NK-92 (cell line): ENCODE data around the gene CAPSL.
"Not testable (repeated sequence)": the region's sequence is repeated elsewhere in the genome, so short reads cannot be mapped to it uniquely, and the experiment has no call there.

Experiments
- DNase-seq: peaks from one replicate; lab custom pipeline; 2025; ENCODE audit not compliant: unreplicated experiment; lab: John Stamatoyannopoulos, UW

The CAPSL gene

DNA sequence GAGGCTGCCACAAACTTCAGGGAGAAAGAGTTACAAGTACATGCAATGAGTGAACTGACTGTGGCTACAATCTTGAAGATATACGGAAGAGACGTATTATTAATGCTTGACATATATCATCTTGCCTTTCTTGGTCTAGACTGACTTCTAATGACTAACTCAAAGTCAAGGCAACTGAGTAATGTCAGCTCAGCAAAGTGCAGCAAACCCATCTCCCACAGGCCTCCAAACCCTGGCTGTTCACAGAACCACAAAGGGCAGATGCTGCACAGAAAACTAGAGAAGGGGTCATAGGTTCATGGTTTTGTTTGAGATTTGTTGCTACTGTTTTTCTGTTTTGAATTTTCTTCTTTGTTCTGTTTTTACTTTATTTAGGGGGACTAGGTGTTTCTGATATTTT, 60.8 kb downstream of the CAPSL start:
- no peak for DNase-seq

DNA sequence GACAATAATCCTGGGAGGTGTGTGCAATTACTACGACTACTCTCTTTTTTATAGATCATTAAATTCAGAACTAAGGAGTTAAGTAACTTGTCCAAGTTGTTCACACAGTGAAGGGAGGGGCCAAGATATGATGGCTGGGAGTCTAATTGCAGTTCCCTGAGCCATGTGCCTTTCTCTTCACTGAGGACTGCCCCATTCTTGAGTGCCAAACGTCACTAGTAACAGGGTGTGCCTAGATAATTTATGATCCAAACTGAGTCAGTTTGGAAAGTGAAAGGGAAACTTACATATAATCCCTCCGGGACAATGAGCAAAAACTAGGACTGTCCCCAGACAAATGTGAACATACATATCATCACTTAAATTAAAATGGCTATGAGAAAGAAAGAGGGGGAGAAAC, 61.5 kb downstream of the CAPSL start:
- no peak for DNase-seq

DNA sequence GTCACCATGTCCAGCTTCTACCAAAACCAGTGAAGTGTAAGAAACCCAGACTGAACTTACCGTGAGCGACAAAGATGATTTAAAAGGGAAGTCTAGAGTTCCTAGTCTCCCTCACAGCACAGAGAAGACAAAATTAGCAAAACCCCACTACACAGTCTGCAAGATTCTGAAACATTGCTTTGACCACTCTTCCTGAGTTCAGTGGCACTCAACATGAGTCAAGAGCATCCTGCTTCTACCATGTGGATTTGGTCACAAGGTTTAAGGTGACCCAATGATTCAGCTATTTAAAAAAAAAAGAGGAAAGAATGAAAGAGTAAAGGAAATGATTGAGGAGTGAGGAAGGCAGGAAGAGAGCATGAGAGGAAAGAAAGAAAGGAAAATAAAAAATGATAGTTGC, 62.0 kb downstream of the CAPSL start:
- no peak for DNase-seq

DNA sequence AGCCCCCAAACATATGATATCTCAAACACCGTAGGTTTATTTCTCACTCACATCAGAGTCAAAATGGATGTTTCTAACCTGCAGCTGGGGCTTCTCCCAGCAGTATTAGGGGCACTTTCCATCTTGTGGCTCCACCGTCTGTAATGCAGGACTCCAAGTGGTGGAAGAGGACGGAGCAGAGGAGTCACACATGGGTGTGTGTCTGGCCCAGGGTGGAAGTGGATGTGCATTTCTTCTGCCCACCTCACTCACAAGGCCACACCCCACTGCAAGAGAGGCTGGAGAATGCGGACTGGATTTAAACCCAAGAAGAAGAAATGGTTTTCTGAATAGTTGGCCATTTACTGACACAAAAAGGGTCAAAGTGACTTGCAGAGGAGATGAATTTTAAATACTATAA, 67.8 kb downstream of the CAPSL start:
- DNase-seq = no peak

DNA sequence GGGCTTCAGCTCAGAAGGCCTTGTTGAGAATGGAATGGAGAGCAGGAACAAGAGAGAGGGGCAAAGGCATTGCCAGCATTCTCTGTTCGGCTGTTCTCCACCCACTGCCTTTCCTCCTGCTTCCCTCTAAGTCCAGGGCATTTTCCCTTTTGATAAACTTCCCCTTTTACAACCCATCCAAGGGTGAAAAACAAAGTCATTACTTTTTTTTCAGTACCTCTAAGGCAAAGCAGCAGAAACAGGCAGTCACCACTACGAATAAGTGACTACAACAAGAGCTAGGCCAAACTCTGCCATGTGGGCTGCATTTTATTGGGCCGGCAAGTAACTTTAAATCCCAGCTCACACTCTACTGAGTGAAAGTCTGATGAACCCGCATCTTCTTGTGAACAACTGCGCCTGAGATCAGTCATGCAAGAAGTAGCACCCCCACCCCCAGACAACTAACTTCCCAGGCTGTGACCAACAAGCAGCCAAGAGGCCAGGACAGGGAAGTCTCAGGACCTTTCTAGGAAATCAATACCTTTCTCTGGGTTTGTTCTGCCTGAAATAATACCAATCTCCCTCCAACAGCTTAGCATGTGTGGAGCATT, 68.6 kb downstream of the CAPSL start:
- DNase-seq = no peak

DNA sequence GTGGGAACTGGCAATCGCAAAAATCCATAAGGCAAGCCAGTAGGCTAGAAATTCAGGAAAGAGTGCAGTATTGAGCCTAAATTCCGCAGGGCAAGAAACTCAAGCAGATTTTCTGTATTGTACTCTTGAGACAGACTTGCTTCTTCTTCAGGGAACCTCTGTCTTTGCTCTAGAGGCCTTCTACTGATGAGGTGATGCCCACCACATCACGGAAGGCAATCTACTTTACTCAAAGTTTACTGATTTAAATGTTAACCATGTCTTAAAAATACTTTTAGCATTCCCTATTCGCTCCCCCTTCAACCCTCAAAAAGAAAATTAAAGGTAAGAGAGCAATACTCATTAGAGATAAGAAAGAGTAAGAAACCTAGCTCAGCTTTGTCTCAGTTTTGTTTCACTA, 70.4 kb downstream of the CAPSL start:
- no peak for DNase-seq

DNA sequence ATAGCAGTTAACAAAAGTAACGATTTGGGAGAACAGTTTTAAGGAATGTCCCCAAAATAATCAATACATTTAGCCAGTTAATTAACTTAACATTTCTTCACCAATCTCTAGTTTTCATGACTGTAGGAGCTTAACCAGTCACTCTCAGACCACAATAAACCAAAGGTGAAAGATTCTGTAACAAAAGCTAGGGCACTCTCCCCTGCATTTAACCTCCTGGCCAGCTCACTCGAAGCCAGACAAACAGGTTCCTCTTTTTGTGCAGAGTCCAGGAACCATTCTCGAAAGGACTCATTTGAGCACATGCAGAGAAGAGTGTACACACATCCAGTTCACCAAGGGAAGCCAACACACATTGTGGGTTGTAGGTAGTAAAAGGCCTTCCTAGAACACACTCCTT, 75.3 kb downstream of the CAPSL start:
- no peak for DNase-seq

DNA sequence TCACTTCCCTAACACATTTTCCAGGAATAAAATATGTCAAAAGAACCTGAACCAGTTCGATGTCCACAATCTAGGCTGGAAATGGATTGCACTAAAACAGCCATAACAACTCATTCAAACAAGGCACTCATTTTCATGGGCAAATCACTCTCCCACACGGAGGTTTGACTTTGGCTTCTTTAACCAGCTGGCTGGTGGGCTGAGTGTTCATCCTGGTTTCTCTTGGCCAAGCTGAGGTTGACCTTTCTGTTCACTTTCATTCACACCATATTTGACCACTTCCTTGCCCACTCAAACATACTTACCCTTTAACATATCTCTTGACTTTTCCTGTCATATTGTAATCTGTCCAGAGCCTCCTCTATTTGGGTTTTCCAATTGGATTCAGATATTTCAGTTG, 76.3 kb downstream of the CAPSL start:
- DNase-seq = no peak

DNA sequence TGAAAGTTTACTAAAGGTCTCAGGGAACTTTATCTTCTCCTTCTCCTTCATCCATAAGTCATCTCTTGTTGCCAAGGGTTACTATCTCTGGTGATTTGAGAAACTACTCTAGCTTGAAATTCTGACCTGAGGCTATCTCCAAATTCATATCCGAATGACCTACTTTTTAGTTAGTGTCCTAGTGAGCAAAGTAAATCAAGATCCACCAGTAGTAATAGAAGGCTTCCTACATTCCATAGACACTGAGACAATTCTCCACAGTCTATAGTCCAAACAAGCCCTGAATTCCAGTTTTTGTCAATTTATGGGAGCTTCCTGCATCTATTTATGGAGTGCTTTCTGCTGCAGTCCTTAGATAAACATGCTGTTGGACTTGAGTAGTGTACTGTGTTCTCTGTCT, 76.7 kb downstream of the CAPSL start:
- no peak for DNase-seq

DNA sequence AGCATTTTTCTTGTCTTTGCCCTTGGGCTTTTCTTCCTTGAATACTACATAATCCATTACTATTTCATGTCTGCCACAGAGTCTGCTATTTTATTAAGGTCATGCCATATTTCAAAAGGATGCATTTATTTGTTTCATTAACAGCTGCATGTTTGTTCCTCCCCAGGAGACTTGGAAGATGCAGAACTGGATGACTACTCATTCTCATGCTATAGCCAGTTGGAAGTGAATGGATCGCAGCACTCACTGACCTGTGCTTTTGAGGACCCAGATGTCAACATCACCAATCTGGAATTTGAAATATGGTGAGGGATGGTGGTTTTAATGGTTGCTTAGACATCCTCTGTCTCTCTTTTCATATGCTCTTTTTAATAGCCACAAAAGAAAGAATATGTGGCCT, 77.7 kb downstream of the CAPSL start:
- DNase-seq = no peak

DNA sequence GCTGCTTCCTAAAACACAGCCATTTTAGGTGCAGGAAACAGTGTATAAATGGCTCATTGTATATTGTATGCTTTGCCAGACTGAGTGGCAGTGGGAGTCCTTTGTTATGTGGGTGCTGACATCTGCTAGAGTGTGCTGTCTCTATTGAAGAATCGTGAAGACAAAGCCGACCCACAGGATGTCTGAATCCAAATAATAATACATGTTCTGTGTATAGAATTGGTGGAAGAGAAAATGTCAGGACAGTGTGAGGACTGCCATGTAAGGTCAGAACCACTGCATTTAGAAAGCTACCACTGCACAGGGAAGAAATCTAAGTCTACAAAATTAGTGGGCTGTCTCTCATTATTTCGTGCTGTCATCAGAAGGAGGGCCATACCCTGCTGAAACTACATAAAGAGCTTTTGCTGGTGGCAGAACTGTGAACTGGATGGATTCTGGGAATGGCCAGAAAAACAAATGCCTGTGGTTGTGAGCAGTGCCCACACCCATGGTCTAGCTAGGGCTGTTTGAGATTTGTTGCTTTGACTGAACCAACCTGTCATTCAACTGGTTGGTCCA, 79.2 kb downstream of the CAPSL start:
- no peak for DNase-seq

DNA sequence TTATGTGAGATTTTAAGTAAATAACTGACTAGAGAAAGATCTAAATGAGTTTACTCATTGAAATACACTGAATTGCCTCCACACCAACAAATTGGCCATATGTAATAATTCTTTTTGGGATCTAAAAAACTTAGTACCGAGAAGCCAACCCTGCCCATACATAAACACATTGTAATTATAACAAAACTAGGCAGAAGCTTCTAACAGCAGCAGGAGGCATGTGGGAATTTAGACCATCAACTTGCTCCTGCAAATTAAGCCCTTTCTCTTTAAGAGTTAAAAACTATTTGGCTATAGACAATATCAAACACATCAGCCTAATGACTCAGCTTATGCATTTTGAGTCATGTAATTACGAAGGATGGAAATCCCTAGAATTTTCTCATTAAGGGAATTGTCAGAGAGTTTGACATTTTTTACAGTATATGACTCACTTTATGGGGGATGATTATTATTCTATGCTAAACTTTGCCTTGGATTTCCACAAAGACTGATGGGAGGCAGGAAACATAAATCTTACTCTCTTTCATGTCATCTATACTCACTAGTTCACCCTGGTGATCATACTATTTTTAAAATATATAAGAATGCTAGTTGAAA, 80.7 kb downstream of the CAPSL start:
- DNase-seq = no peak

DNA sequence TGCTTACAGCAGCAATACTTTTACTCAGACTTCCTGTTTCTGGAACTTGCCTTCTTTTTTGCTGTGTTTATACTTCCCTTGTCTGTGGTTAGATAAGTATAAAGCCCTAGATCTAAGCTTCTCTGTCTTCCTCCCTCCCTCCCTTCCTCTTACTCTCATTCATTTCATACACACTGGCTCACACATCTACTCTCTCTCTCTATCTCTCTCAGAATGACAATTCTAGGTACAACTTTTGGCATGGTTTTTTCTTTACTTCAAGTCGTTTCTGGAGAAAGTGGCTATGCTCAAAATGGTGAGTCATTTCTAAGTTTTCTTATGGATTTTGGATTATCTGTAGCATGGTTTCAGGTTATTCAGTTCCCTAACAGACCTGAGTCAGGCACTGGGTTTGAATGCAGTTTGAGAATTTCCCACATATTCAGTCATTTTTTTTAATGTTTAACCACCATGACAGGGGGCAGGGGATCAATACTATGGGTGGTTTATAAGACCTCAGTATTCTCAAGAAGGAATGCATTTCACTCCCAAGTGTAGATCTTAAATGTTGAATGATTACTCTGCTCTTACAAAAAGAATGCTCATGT, 81.6 kb downstream of the CAPSL start, which contains the start of gene IL7R:
TSS of gene IL7R (plus strand) at position 127 of the 587 bp plus-strand sequence. CDS start at position 214, 87 bp downstream.
- DNase-seq = no peak

DNA sequence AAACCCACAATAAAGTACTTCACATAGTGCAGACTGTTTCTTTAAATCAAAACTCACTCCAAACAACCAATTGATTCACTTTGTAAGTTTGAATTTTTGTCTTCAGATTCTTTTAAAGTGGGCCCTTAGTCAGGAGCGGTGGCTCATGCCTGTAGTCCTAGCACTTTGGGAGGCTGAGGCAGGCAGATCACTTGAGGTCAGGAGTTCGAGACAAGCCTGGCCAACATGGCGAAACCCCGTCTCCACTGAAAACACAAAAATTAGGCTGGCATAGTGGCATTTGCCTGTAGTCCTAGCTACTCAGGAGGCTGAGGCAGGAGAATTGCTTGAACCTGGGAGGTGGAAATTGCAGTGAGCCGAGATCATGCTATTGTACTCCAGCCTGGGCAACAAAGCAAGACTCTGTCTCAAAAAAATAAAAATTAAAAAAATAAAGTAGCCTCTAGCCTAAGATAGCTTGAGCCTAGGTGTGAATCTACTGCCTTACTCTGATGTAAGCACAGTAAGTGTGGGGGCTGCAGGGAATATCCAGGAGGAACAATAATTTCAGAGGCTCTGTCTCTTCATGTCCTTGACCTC, 82.1 kb downstream of the CAPSL start:
- DNase-seq = not testable (repeated sequence)

DNA sequence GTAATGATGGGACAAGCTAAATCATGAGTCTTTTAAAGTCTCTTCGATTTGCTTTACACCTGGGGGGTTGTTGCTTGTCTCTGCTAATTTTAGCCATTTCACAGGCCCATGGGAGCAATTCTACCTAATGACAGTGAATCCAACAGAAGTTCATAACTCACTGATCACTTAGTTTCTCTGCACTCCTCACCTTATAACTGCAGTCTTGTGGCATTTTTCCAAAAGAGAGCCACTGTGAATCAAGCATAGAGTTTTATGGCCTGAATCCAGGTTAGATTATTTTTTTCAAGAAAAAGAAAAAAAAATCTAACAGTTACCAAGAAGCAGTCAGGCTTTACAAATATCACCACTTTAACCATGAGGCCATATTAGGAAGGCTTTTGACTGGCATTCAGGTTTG, 83.2 kb downstream of the CAPSL start:
- no peak for DNase-seq
